Astrocyte (in vitro differentiated cells and primary cell): ENCODE measurements around the gene LPCAT3. TPM values are rescaled to one million over a fixed set of nuclear protein-coding genes. Genes with fewer than 3 reads are reported as not detected.

ENCODE experiments used
- DNase-seq: peaks from one replicate; pipeline ENCODE4 v3.0.0-alpha.2; 2010; ENCODE audit warnings: low read depth
- FAIRE-seq: peaks from 2 replicates; lab custom pipeline; 2011; peaks lifted over from hg19 to GRCh38; lab: Jason Lieb, UNC
- H2AFZ ChIP-seq: 2 replicates; pipeline ENCODE4 v1.6.0; 2012; ENCODE audit warnings: low read depth, low read length, inconsistent platforms
- H3K27ac ChIP-seq: 2 replicates; pipeline ENCODE4 v1.5.1; 2011; ENCODE audit warnings: low read depth, low read length, inconsistent platforms
- H3K27me3 ChIP-seq: 2 replicates; pipeline ENCODE4 v1.6.0; 2011; ENCODE audit warnings: low read length, inconsistent platforms; ENCODE audit not compliant: insufficient read depth
- H3K36me3 ChIP-seq: 2 replicates; pipeline ENCODE4 v1.5.1; 2011; ENCODE audit warnings: low read length, inconsistent platforms; ENCODE audit not compliant: insufficient read depth
- H3K4me1 ChIP-seq: 2 replicates; pipeline ENCODE4 v1.5.1; 2011; ENCODE audit warnings: low read length, inconsistent platforms; ENCODE audit not compliant: insufficient read depth
- H3K4me2 ChIP-seq: 2 replicates; pipeline ENCODE4 v1.6.0; 2012; ENCODE audit warnings: low read length, inconsistent platforms
- H3K4me3 ChIP-seq: 2 replicates; pipeline ENCODE4 v1.5.1; 2011; ENCODE audit warnings: low read depth, mild to moderate bottlenecking, low read length, inconsistent platforms; ENCODE audit not compliant: insufficient read depth
- H3K79me2 ChIP-seq: 2 replicates; pipeline ENCODE4 v1.6.0; 2012; ENCODE audit warnings: mild to moderate bottlenecking, low read length, inconsistent platforms; ENCODE audit not compliant: insufficient read depth
- H3K9ac ChIP-seq: 2 replicates; pipeline ENCODE4 v1.6.0; 2012; ENCODE audit warnings: mild to moderate bottlenecking, low read length, inconsistent platforms
- H3K9me3 ChIP-seq: 2 replicates; pipeline ENCODE4 v1.5.1; 2012; ENCODE audit warnings: low read depth, mild to moderate bottlenecking, low read length, inconsistent platforms; ENCODE audit not compliant: insufficient read depth
- H4K20me1 ChIP-seq: 2 replicates; pipeline ENCODE4 v1.6.0; 2012; ENCODE audit warnings: low read length, inconsistent platforms; ENCODE audit not compliant: insufficient read depth
- H3K27ac Mint-ChIP-seq: one replicate; pipeline ENCODE4 v1.8.0; 2021; ENCODE audit warnings: mild to moderate bottlenecking, mixed read lengths; ENCODE audit not compliant: unreplicated experiment
- H3K27me3 Mint-ChIP-seq: one replicate; pipeline ENCODE4 v1.8.0; 2021; ENCODE audit warnings: low read depth, mixed read lengths; ENCODE audit not compliant: unreplicated experiment
- H3K36me3 Mint-ChIP-seq: one replicate; pipeline ENCODE4 v1.8.0; 2021; ENCODE audit warnings: low read depth, mixed read lengths; ENCODE audit not compliant: unreplicated experiment
- H3K4me1 Mint-ChIP-seq: one replicate; pipeline ENCODE4 v1.8.0; 2021; ENCODE audit warnings: low read depth, mixed read lengths; ENCODE audit not compliant: unreplicated experiment
- H3K4me3 Mint-ChIP-seq: one replicate; pipeline ENCODE4 v1.8.0; 2021; ENCODE audit warnings: mild to moderate bottlenecking, moderate library complexity, mixed read lengths; ENCODE audit not compliant: unreplicated experiment
- H3K9me3 Mint-ChIP-seq: one replicate; pipeline ENCODE4 v1.8.0; 2021; ENCODE audit warnings: mild to moderate bottlenecking, mixed read lengths; ENCODE audit not compliant: unreplicated experiment
- EZH2 ChIP-seq: IDR thresholded peaks from 2 replicates; pipeline ENCODE4 v1.6.1; 2012; ENCODE audit warnings: mild to moderate bottlenecking, low read length, inconsistent platforms; ENCODE audit not compliant: insufficient read depth
- total RNA-seq: library from RNA; stranded (reverse); gene quantifications from 2 replicates; pipeline ENCODE4 v1.2.1, GENCODE V29; 2021
- TF ChIP-seq, protein P1 (sequence below): IDR thresholded peaks from 2 replicates; pipeline ENCODE4 v1.5.1; 2011; ENCODE audit warnings: low read depth, mild to moderate bottlenecking, inconsistent platforms, low read length, moderate library complexity; ENCODE audit not compliant: insufficient read depth

Gene LPCAT3
- total RNA-seq, 1 donor from 2014 or later, result 26.2 TPM

DNA sequence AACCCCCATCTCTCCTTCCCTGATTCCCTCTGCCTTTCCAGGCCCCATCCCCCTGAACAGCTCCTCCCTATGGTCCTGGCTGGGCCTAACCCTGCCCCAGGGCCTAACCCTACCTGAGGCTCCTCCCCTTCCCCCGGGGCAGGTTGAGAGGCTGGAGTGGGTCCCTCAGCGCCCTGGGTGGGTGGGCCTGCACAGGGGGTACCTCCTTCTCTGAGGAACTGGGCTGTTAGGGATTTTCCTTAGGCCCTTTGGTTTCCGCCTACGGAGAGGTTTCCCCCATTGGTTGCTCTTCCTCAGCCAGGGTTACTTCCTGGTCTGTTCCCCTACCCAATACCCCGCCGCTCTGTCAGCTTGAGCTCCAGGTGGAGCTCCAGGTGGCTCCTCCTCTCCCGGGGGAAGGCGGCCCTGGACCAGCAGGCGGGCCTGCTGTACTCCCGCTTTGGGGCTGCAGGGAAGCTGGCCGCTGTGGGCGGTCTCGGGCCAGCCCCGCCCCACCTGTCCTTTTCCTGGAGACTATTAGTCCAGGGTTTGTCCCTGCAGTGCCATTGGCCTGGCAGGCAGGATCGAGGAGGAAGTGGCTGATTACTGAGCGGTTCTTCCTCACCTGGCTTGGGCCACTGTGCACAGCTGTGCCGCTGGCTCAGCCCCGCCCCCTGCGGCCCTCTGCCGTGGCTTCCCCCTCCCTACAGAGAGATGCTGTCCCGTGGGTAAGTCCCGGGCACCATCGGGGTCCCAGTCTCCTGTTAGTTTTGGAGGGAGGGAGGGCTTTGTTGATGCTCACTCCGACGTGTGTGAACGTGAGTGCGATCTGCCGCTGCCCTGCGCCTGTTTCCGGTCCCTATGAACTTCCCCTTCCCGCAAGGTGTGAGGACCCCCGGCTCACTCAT, 72.0 kb downstream of the LPCAT3 start:
- Mint-ChIP-seq H3K4me1 (peaks cover 22% of the 10 kb centered on the region), H3K27ac (peak overlapping the region; percentile 59), H3K4me3 (peak overlapping the region; percentile 80), H3K27me3 (no peaks in the 10 kb centered on the region), H3K36me3 (no peaks in the 10 kb centered on the region), H3K9me3 (no peaks in the 10 kb centered on the region)
- no peaks in the 10 kb centered on the region for H3K9me3 ChIP-seq
- H3K27ac ChIP-seq, result no peak overlapping the region
- TF ChIP-seq, protein P1, sequence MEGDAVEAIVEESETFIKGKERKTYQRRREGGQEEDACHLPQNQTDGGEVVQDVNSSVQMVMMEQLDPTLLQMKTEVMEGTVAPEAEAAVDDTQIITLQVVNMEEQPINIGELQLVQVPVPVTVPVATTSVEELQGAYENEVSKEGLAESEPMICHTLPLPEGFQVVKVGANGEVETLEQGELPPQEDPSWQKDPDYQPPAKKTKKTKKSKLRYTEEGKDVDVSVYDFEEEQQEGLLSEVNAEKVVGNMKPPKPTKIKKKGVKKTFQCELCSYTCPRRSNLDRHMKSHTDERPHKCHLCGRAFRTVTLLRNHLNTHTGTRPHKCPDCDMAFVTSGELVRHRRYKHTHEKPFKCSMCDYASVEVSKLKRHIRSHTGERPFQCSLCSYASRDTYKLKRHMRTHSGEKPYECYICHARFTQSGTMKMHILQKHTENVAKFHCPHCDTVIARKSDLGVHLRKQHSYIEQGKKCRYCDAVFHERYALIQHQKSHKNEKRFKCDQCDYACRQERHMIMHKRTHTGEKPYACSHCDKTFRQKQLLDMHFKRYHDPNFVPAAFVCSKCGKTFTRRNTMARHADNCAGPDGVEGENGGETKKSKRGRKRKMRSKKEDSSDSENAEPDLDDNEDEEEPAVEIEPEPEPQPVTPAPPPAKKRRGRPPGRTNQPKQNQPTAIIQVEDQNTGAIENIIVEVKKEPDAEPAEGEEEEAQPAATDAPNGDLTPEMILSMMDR, result no peak
- TF ChIP-seq EZH2, result no peak
- H3K4me3 ChIP-seq, result no peak overlapping the region
- H3K4me2 ChIP-seq, result no peak overlapping the region
- FAIRE-seq, result no peak
- peaks cover 24% of the 10 kb centered on the region for H3K4me1 ChIP-seq
- peak overlapping the region; percentile 87 for H3K9ac ChIP-seq
- H3K79me2 ChIP-seq, result peaks cover 8% of the 10 kb centered on the region
- DNase-seq, result no peak
- H3K36me3 ChIP-seq, result no peaks in the 10 kb centered on the region
- no peaks in the 10 kb centered on the region for H3K27me3 ChIP-seq
- peaks cover 19% of the 10 kb centered on the region for H4K20me1 ChIP-seq
- H2AFZ ChIP-seq, result no peak overlapping the region

DNA sequence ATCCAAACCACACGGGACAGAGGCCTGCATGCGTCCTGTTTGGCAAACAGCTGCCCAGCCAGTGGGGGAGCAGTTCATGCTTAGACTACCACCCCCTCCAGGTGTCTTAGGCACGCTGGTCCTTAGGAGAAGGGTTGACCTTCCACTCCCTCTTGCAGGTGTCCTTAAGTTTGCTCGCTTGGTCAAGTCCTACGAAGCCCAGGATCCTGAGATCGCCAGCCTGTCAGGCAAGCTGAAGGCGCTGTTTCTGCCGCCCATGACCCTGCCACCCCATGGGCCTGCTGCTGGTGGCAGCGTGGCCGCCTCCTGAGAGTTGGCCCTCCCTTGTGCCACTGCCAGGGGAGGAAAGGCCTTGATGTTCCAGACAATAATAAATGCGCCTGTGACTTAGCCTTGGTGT, 72.7 kb downstream of the LPCAT3 start:
- peaks cover 8% of the 10 kb centered on the region for H3K79me2 ChIP-seq
- FAIRE-seq (no peak), DNase-seq (no peak)
- H3K27me3 ChIP-seq, result no peaks in the 10 kb centered on the region
- H3K36me3 ChIP-seq, result peaks cover 6% of the 10 kb centered on the region
- H2AFZ ChIP-seq, result no peak overlapping the region
- H3K4me3 ChIP-seq, result no peak overlapping the region
- Mint-ChIP-seq H3K27ac (no peak overlapping the region), H3K4me3 (peak overlapping the region; percentile 82), H3K4me1 (peaks cover 22% of the 10 kb centered on the region), H3K9me3 (peaks cover 1% of the 10 kb centered on the region), H3K36me3 (no peaks in the 10 kb centered on the region), H3K27me3 (no peaks in the 10 kb centered on the region)
- H3K4me2 ChIP-seq, result peak overlapping the region; percentile 94
- H3K4me1 ChIP-seq, result peaks cover 26% of the 10 kb centered on the region
- no peak for TF ChIP-seq EZH2
- TF ChIP-seq, protein P1, result no peak
- no peak overlapping the region for H3K27ac ChIP-seq
- H4K20me1 ChIP-seq, result peaks cover 25% of the 10 kb centered on the region
- H3K9ac ChIP-seq, result peak overlapping the region; percentile 87
- H3K9me3 ChIP-seq, result no peaks in the 10 kb centered on the region
